ENCODE data around the gene THAP4. TPM values are rescaled to one million over a fixed set of nuclear protein-coding genes. Genes with fewer than 3 reads are reported as not detected.
"Not testable (repeated sequence)": the region's sequence is repeated elsewhere in the genome, so short reads cannot be mapped to it uniquely, and the experiment has no call there.

Gene THAP4
- total and polyA plus RNA-seq, 5 donors, result 74.2 to 126 (median 94.2) TPM

DNA sequence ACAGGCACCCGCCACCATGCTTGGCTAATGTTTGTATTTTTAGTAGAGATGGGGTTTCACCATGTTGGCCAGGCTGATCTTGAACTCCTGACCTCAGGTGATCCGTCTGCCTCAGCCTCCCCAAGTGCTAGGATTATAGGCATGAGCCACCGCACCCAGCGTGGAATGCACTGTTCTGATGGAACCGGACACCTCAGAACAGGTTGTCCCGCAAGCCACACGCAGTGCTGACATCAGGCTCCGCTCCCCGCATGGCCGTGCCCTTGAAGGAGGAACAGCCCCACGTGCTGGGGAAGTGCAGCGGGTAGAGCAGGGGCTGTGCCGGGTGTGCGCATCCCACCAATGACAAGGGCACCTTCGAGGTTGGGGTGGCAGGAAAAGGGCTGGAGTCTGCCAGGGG, 69.7 kb downstream of the THAP4 start:
- WGBS, result 94% methylated on average over 15 of the region's 15 CpGs
- H3K4me1 ChIP-seq (ENCODE audit: control insufficient read depth, insufficient read depth, low read length); H3K27me3 ChIP-seq (ENCODE audit: control insufficient read depth, insufficient read depth); H3K9me3 ChIP-seq (ENCODE audit: control insufficient read depth, low read length); H3K4me3 ChIP-seq (ENCODE audit: low read length); DNase-seq; intact Hi-C loops (cut with DNase I); H3K27ac ChIP-seq (ENCODE audit: low read length); ATAC-seq: not testable (repeated sequence)

- DNase-seq (no peak), ATAC-seq (no peak)
- 75% methylated on average over 7 of the region's 7 CpGs for WGBS
- no peak overlapping the region for H3K27ac ChIP-seq (ENCODE audit: low read length)
- no peaks in the 10 kb centered on the region for H3K27me3 ChIP-seq (ENCODE audit: control insufficient read depth, insufficient read depth)
- H3K4me3 ChIP-seq (ENCODE audit: low read length), result no peak overlapping the region
- intact Hi-C loops (cut with DNase I), result no loop called here
- H3K4me1 ChIP-seq (ENCODE audit: control insufficient read depth, insufficient read depth, low read length), result no peaks in the 10 kb centered on the region
- H3K9me3 ChIP-seq (ENCODE audit: control insufficient read depth, low read length), result no peaks in the 10 kb centered on the region
Measured at GRCh38 chr2:241566468-241566867, 70.5 kb downstream of the THAP4 start.

DNA sequence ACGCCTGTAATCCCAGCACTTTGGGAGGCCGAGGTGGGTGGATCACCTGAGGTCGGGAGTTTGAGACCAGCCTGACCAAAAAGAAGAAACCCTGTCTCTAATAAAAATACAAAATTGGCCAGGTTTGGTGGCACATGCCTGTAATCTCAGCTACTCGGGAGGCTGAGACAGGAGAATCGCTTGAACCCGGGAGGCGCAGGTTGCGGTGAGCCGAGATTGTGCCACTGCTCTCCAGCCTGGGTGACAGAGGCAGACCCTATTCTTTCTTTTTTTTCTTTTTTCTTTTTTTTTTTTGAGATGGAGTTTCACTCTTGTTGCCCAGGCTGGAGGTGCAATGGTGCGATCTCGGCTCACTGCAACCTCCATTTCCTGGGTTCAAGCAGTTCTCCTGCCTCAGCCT, 70.9 kb downstream of the THAP4 start:
- not testable (repeated sequence) for H3K27ac ChIP-seq (ENCODE audit: low read length)

GRCh38 chr2:241565411-241565810, 71.5 kb downstream of the THAP4 start:
- WGBS, result 69% methylated on average over 10 of the region's 10 CpGs
- no peak overlapping the region for H3K27ac ChIP-seq (ENCODE audit: low read length)
- intact Hi-C loops (cut with DNase I), result no loop called here
- H3K4me1 ChIP-seq (ENCODE audit: control insufficient read depth, insufficient read depth, low read length), result no peaks in the 10 kb centered on the region
- ATAC-seq, result no peak
- H3K27me3 ChIP-seq (ENCODE audit: control insufficient read depth, insufficient read depth), result no peaks in the 10 kb centered on the region
- no peaks in the 10 kb centered on the region for H3K9me3 ChIP-seq (ENCODE audit: control insufficient read depth, low read length)
- DNase-seq, result no peak
- no peak overlapping the region for H3K4me3 ChIP-seq (ENCODE audit: low read length)

More for the DNA sequence above, 70.9 kb downstream of the THAP4 start:
- intact Hi-C loops (cut with DNase I); H3K4me3 ChIP-seq (ENCODE audit: low read length); H3K9me3 ChIP-seq (ENCODE audit: control insufficient read depth, low read length); DNase-seq; H3K27me3 ChIP-seq (ENCODE audit: control insufficient read depth, insufficient read depth); ATAC-seq; H3K4me1 ChIP-seq (ENCODE audit: control insufficient read depth, insufficient read depth, low read length): not testable (repeated sequence)
- 95% methylated on average over 11 of the region's 11 CpGs for WGBS

DNA sequence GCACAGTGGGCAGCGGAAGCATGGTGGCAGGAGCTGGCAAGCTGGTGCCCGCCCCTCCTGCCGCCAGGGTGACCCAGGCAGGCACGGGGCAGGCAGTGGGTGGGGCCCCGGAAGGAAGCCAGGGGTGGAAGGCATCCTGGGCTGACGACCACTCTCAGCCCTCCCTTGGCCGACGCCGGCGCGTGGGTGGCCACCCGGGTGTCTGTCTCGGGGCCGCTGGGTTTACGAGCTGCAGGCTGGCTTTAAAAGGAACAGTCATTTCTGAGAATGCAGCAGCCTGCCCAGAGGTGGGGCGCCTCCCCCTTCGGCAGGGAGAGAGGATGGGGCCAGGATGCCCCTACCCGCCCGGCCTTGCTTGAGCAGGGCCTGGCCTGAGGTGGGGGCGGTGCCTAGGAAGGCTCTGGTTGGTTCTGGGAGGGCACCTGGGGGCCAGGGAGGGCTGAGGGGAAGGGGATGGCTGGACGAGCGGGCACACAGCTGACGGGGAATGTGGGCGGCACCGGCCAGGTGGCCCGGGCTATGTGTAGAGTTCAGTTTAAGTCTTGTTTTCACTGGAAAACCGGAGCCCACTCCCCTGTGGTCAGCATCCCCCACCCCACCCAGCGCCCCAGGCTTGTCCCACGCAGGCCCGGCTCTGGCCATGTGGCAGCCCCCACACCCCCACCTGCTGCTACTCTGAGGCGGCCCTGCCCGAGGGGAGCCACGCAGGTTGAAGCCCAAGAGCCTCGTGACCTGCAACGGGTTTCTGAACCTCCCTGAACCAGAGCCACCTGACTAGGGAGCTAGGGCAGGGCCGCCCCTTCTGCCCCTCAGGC, 72.2 kb downstream of the THAP4 start:
- DNase-seq (peak in 1 of 3 donors; percentile 57), ATAC-seq (no peak)
- Histone ChIP-seq H3K27ac (ENCODE audit: low read length) (no peak overlapping the region), H3K27me3 (ENCODE audit: control insufficient read depth, insufficient read depth) (no peaks in the 10 kb centered on the region), H3K9me3 (ENCODE audit: control insufficient read depth, low read length) (no peaks in the 10 kb centered on the region), H3K4me3 (ENCODE audit: low read length) (no peak overlapping the region), H3K4me1 (ENCODE audit: control insufficient read depth, insufficient read depth, low read length) (no peaks in the 10 kb centered on the region)
- 81% methylated on average over 36 of the region's 36 CpGs for WGBS
- intact Hi-C loops (cut with DNase I), result no loop called here

DNA sequence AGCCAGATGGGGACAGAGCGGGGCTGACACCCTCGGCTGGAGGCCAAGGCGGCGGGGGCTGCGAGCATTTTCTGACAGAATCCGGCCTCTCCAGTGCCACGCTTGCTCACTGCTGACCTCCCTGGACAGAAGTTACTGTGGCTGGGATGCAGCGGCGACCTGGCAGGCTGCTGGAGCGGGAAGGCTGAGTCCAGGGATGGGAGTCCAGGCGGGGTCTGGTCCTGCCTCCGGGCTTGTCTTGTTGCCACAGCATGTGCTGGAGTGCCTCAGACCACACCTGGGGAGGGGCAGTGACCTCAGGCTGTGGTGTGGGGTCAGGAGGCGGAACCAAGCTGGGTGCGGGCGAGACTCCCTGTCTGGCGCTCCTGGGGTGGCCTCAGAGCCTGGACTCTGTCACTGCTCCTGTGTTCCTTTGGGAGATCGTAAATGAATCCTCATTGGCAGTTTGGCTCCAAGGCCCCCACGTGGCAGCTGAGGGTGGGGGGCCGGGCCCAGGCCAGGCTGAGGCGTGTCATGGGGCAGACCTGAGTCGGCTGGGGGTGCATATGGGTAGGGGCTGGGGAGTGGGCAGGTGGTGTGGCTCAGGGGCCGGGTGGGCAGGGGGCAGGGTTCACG, 72.9 kb downstream of the THAP4 start:
- intact Hi-C loops (cut with DNase I), result no loop called here
- DNase-seq, result no peak
- Histone ChIP-seq H3K4me3 (ENCODE audit: low read length) (no peak overlapping the region), H3K27ac (ENCODE audit: low read length) (no peak overlapping the region), H3K9me3 (ENCODE audit: control insufficient read depth, low read length) (no peaks in the 10 kb centered on the region), H3K27me3 (ENCODE audit: control insufficient read depth, insufficient read depth) (no peaks in the 10 kb centered on the region), H3K4me1 (ENCODE audit: control insufficient read depth, insufficient read depth, low read length) (no peaks in the 10 kb centered on the region)
- ATAC-seq, result no peak
- 86% methylated on average over 23 of the region's 23 CpGs for WGBS

DNA sequence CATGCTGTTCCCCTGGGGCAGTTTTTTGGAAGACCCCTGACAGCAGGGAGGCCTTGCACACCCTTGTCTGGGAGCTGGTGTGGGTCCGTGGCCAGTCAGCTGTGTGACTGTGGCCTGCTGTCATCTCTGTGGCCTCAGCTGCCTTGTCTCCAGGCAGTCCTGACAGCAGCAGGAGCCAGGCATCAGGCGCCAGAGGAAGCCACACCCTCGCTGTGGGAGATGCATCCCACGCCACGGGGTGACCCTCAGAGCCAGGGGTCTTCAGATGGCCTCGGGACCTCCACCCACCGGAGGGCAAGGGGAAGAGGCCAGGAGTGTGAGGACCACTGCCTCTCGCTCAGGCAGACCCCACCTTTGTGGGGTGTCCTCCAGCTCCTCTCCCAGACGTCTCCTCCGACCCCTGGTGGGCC, 73.4 kb downstream of the THAP4 start:
- intact Hi-C loops (cut with DNase I), result no loop called here
- no peaks in the 10 kb centered on the region for H3K27me3 ChIP-seq (ENCODE audit: control insufficient read depth, insufficient read depth)
- 64% methylated on average over 10 of the region's 10 CpGs for WGBS

DNA sequence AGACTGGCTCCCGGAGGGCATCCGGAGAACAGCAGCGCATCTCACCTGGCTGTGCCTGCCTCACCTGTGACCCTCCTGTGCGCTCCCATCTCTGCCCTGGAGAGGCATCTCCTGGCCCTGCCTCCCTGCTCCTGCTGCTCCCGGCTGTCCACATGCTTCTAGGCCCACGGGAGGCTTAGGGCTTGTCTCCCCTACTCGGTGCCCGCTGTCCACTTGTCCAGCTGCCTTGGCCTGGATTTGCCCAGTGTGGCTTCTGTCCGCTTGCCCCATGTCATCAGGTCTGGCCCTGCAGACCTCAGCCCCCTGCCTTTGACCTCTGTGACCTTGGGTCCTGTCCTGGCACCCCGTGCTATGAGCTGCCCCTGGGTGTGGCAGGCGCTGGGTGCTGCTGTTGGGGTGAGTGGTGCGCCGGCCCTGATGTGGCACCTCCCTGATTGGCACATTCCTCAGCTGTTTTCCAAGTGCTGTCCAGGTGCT, 73.9 kb downstream of the THAP4 start:
- intact Hi-C loops (cut with DNase I), result no loop called here
- Histone ChIP-seq H3K9me3 (ENCODE audit: control insufficient read depth, low read length) (no peaks in the 10 kb centered on the region), H3K4me1 (ENCODE audit: control insufficient read depth, insufficient read depth, low read length) (no peaks in the 10 kb centered on the region), H3K4me3 (ENCODE audit: low read length) (no peak overlapping the region), H3K27me3 (ENCODE audit: control insufficient read depth, insufficient read depth) (no peaks in the 10 kb centered on the region), H3K27ac (ENCODE audit: low read length) (no peak overlapping the region)
- ATAC-seq, result no peak
- WGBS, result 91% methylated on average over 13 of the region's 13 CpGs
- peak in 1 of 3 donors; percentile 53 for DNase-seq

More for the DNA sequence above, 73.4 kb downstream of the THAP4 start:
- DNase-seq (no peak), ATAC-seq (no peak)
- Histone ChIP-seq H3K27ac (ENCODE audit: low read length) (no peak overlapping the region), H3K4me1 (ENCODE audit: control insufficient read depth, insufficient read depth, low read length) (no peaks in the 10 kb centered on the region), H3K9me3 (ENCODE audit: control insufficient read depth, low read length) (no peaks in the 10 kb centered on the region), H3K4me3 (ENCODE audit: low read length) (no peak overlapping the region)

DNA sequence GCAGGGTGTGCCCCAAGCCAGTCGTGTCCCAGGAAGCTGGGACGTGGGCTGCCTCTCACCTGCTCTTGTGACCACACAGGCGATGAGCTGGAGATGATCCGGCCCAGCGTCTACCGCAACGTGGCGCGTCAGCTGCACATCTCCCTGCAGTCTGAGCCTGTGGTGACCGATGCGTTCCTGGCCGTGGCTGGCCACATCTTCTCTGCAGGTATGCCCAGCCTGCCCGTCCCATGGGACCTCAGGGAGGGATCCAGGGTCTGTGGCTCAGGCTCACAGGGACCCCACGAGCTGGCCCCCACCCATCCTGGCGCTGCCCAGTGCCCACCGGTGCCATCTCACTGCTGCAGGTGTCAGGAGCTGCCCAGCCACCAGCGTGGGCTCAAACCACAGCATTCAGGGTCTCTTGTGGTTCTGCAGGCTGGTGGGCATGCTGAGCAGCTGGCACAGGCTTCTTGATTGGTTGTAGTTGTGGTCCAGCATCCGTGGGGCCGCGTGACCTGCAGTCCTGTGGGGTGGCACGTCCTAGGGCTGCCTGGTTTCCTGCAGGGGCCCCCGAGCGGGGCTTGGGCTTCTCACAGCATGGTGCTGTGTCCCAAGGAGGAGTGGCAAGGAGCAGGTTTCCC, 74.6 kb downstream of the THAP4 start:
- DNase-seq, result peak in 1 of 3 donors; percentile 56
- ATAC-seq, result no peak
- no peak overlapping the region for H3K4me3 ChIP-seq (ENCODE audit: low read length)
- WGBS, result 91% methylated on average over 23 of the region's 23 CpGs
- H3K4me1 ChIP-seq (ENCODE audit: control insufficient read depth, insufficient read depth, low read length), result no peaks in the 10 kb centered on the region
- no peaks in the 10 kb centered on the region for H3K9me3 ChIP-seq (ENCODE audit: control insufficient read depth, low read length)
- no peak overlapping the region for H3K27ac ChIP-seq (ENCODE audit: low read length)
- intact Hi-C loops (cut with DNase I), result no loop called here
- no peaks in the 10 kb centered on the region for H3K27me3 ChIP-seq (ENCODE audit: control insufficient read depth, insufficient read depth)

- 33% methylated on average over 18 of the region's 18 CpGs for WGBS
- Histone ChIP-seq H3K27me3 (ENCODE audit: control insufficient read depth, insufficient read depth) (no peaks in the 10 kb centered on the region), H3K27ac (ENCODE audit: low read length) (no peak overlapping the region), H3K9me3 (ENCODE audit: control insufficient read depth, low read length) (no peaks in the 10 kb centered on the region), H3K4me3 (ENCODE audit: low read length) (no peak overlapping the region), H3K4me1 (ENCODE audit: control insufficient read depth, insufficient read depth, low read length) (no peaks in the 10 kb centered on the region)
- ATAC-seq, result peak; percentile 76 to 79
- intact Hi-C loops (cut with DNase I), result no loop called here
- DNase-seq, result peak; percentile 87 to 93 (median 90)
Measured at GRCh38 chr2:241561832-241562231, 75.1 kb downstream of the THAP4 start.

DNA sequence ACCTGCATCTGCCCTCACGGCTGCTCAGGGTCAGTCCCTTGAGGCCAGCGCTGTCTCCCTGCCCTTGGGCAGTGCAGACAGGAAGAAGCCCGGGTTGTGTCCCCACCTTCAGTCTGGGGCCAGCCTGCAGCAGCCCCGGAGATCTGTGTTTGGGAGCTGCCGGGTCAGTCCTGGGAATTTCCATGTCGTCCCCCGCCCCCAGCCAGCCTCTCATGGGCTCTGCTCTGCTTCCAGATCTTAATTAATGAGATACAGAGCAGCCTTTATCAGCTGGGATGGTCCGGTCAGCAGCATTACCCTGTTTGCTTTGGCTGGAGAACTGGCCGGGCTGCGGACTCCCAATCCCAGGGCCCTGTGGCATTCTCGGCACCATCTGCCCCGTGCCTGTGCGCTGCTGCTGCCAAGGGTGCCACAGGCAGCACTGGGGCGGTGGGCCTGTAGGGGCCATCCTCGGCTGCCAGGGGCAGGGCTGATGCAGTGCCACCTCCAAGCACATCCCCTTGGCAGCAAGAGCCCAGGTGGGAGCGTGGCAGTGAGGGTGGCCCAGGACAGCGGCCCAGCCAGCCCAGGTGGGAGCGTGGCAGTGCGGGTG, 76.0 kb downstream of the THAP4 start:
- peak in 1 of 3 donors; percentile 73 for DNase-seq
- H3K4me3 ChIP-seq (ENCODE audit: low read length), result no peak overlapping the region
- H3K4me1 ChIP-seq (ENCODE audit: control insufficient read depth, insufficient read depth, low read length), result no peaks in the 10 kb centered on the region
- intact Hi-C loops (cut with DNase I), result no loop called here
- WGBS, result 57% methylated on average over 19 of the region's 19 CpGs
- H3K27ac ChIP-seq (ENCODE audit: low read length), result no peak overlapping the region
- H3K27me3 ChIP-seq (ENCODE audit: control insufficient read depth, insufficient read depth), result no peaks in the 10 kb centered on the region
- H3K9me3 ChIP-seq (ENCODE audit: control insufficient read depth, low read length), result no peaks in the 10 kb centered on the region
- ATAC-seq, result peak in 1 of 2 donors; percentile 38

Data from right cardiac atrium (tissue), 5 donors.